Upper lobe of right lung (tissue), 1 donor: ENCODE results near the gene ZNF638. TPM values are rescaled to one million over a fixed set of nuclear protein-coding genes. Genes with fewer than 3 reads are reported as not detected.

Experiments
- ATAC-seq: fragments of 200-7000 bp; cut with Tn5 transposase; one replicate; pipeline ENCODE4 v1.9.1; 2020; ENCODE audit warnings: mild to moderate bottlenecking, moderate library complexity
- DNase-seq: peaks from one replicate; pipeline ENCODE4 v3.0.0-alpha.2; 2020
- H3K27ac ChIP-seq: fragments of 200-600 bp; one replicate; pipeline ENCODE4 v1.8.0; 2022
- H3K27me3 ChIP-seq: fragments of 200-600 bp; one replicate; pipeline ENCODE4 v1.8.0; 2022; ENCODE audit warnings: mild to moderate bottlenecking
- H3K36me3 ChIP-seq: fragments of 200-600 bp; one replicate; pipeline ENCODE4 v1.8.0; 2022
- H3K4me1 ChIP-seq: fragments of 200-600 bp; one replicate; pipeline ENCODE4 v1.8.0; 2022
- H3K4me3 ChIP-seq: fragments of 200-600 bp; one replicate; pipeline ENCODE4 v1.8.0; 2022; ENCODE audit warnings: mild to moderate bottlenecking
- H3K9me3 ChIP-seq: fragments of 200-600 bp; one replicate; pipeline ENCODE4 v1.8.0; 2022
- CTCF ChIP-seq: fragments of 200-600 bp; IDR thresholded peaks from one replicate; pipeline ENCODE4 v1.8.0; 2022; ENCODE audit warnings: antibody characterized with exemption
- intact Hi-C: fragments of 100-400 bp; cut with DNase I; formaldehyde crosslinking; loops from one replicate; pipeline ENCODE4 v1.11.0; 2022
- total RNA-seq: library from RNA; stranded (reverse); fragmentation: NEBNext Ultra II Directional; extraction: Animal tissue kit (Norgen Biotek cat#: 25700); gene quantifications from one replicate; pipeline ENCODE4 v1.2.1, GENCODE V29; 2021
- donor health status: DM: no; HTN: yes; CAD: no; lungs with severe emphysema.

ZNF638 gene
- total RNA-seq, 1 donor from 2014 or later: 114 TPM

- TF ChIP-seq CTCF: no peak
- DNase-seq (no peak), ATAC-seq (no peak)
- Histone ChIP-seq H3K27me3 (peaks cover 42% of the 10 kb centered on the region), H3K27ac (no peak overlapping the region), H3K4me1 (no peaks in the 10 kb centered on the region), H3K9me3 (no peaks in the 10 kb centered on the region), H3K4me3 (no peak overlapping the region), H3K36me3 (no peaks in the 10 kb centered on the region)
- intact Hi-C loops: no loop called here
Measured at GRCh38 chr2:71285706-71286105, 45.9 kb upstream of the ZNF638 start.

DNA sequence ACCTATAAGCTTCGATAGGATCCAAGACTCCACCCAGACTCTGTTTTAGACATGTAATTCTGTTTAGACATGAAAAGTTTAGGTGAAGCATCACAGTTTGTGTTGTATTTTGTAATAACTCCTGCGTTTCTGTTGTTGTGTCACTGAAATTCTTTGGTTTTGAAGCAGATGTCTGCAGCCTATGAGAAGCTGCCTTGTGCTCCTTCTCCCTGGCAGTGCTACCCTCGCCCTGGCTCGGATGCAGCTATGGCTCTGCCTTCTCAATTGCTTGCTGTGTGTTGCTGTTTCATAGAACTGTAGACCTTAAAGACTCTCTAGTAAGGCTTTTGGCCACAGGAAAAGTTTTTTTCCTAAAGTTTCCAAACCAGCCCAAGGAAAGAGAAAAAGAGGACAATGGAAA lies 40.2 kb upstream of the ZNF638 start:
- H3K4me3 ChIP-seq: no peak overlapping the region
- no peak overlapping the region for H3K27ac ChIP-seq
- intact Hi-C loops: no loop called here
- no peaks in the 10 kb centered on the region for H3K9me3 ChIP-seq
- TF ChIP-seq CTCF: no peak
- peaks cover 9% of the 10 kb centered on the region for H3K27me3 ChIP-seq
- ATAC-seq (no peak), DNase-seq (no peak)
- no peaks in the 10 kb centered on the region for H3K4me1 ChIP-seq
- no peaks in the 10 kb centered on the region for H3K36me3 ChIP-seq

GRCh38 chr2:71292159-71292558 lies 39.4 kb upstream of the ZNF638 start:
- H3K27ac ChIP-seq: no peak overlapping the region
- H3K27me3 ChIP-seq: peaks cover 1% of the 10 kb centered on the region
- H3K4me1 ChIP-seq: no peaks in the 10 kb centered on the region
- H3K9me3 ChIP-seq: no peaks in the 10 kb centered on the region
- DNase-seq (no peak), ATAC-seq (no peak)
- H3K4me3 ChIP-seq: no peak overlapping the region
- TF ChIP-seq CTCF: no peak
- no peaks in the 10 kb centered on the region for H3K36me3 ChIP-seq
- intact Hi-C loops: no loop called here

- intact Hi-C loops: no loop called here
- H3K36me3 ChIP-seq: no peaks in the 10 kb centered on the region
- no peak for ATAC-seq
Measured at GRCh38 chr2:71298914-71299313, 32.7 kb upstream of the ZNF638 start.

DNA sequence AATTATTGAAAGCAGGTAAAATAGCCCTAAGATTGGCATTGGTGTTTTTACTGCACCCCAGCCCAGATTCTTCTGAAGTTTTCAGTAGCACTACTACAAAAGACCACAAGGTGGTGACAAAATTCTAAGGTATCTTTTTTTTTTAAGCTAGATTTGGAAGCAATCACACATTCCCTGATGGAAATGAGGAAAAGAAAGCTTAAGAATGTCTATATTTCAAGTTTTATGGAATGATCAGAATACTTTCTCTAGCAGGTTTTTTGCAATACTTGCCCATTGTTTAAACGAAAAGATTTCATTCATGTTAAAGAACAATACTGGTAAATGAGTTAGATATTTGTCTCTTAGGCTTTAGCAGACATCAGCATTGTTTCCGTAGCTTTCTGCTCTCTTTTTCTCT lies 32.1 kb upstream of the ZNF638 start:
- TF ChIP-seq CTCF: peak; percentile 83
- no peaks in the 10 kb centered on the region for H3K36me3 ChIP-seq
- no peak for DNase-seq
- H3K4me3 ChIP-seq: no peak overlapping the region
- H3K27ac ChIP-seq: no peak overlapping the region
- no peaks in the 10 kb centered on the region for H3K4me1 ChIP-seq
- intact Hi-C loops: no loop called here
- no peaks in the 10 kb centered on the region for H3K9me3 ChIP-seq
- peak; percentile 41 for ATAC-seq
- H3K27me3 ChIP-seq: no peaks in the 10 kb centered on the region

More at GRCh38 chr2:71298914-71299313, 32.7 kb upstream of the ZNF638 start:
- Histone ChIP-seq H3K4me1 (no peaks in the 10 kb centered on the region), H3K27ac (no peak overlapping the region), H3K27me3 (no peaks in the 10 kb centered on the region), H3K4me3 (no peak overlapping the region), H3K9me3 (no peaks in the 10 kb centered on the region)
- DNase-seq: no peak
- TF ChIP-seq CTCF: no peak

DNA sequence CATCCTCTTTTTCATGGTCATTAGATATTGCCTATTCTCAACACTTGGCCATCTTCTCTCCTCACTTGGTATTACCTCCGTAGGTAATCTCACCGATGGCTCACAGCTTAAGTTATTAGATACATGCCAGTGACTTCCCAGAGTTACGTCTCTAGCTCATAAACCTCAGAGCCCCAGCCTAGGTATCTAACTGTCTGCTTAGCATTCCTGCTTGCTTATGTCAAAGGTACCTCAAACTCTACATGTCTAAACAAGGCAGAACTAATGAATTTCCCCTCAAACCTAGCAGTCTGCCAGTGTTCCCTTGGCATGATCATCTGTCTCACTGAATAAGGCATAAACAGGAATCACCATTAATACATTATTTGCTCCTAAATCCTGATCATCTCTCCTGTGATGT lies 27.7 kb upstream of the ZNF638 start:
- DNase-seq: no peak
- Histone ChIP-seq H3K4me3 (no peak overlapping the region), H3K4me1 (no peaks in the 10 kb centered on the region), H3K27me3 (no peaks in the 10 kb centered on the region), H3K9me3 (no peaks in the 10 kb centered on the region), H3K27ac (no peak overlapping the region), H3K36me3 (no peaks in the 10 kb centered on the region)
- no peak for TF ChIP-seq CTCF
- no peak for ATAC-seq
- intact Hi-C loops: loop anchor here (5.0 kb wide), 1 partner anchor 208 kb away; no protein-coding TSS in a partner anchor
